GM21447 (cell line): ENCODE results near the gene SSX2IP.
"Not testable (repeated sequence)": the region's sequence is repeated elsewhere in the genome, so short reads cannot be mapped to it uniquely, and the experiment has no call there.

Experiments
- ATAC-seq: cut with Tn5 transposase; IDR thresholded peaks from one replicate; pipeline ENCODE4 v1.9.1; 2021; ENCODE audit not compliant: unreplicated experiment

Gene SSX2IP

GRCh38 chr1:84677415-84678099 lies 12.7 kb downstream of the SSX2IP start:
- ATAC-seq: no peak

DNA sequence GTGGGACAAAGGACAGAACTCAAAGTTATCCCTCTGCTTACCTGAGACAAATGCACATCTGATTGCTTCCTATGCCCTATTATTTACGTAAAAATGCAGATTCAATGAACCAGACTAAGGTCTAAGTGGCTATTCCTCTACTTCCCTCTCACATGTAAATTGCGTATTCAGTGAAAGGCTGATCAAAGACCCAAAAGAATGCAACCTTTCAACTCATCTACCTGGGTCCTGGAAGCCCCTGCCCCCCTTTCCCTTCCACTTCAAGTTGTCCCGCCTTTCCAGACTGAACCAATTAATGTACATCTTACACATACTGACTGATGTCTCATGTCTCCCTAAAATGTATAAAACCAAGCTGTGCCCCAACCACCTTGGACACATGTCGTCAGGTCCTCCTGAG lies 14.6 kb downstream of the SSX2IP start:
- ATAC-seq: no peak

DNA sequence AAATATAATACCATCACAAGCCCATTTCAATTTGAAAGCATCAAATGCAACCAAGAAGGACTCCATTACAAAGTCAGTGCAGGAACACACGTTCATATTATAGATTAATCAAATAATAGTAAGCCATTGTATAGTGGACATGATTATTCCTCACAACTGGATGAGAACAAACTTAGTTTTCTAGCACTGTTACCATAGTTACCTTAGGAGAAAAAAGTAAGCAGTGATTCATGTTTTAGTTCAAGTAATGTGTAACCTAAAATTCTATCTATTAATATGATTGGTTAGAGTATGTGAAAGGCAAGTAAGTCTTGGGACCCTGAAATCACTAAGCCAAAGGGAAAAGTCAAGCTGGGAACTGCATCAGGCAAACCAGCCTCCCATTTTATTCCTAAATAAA lies 15.2 kb downstream of the SSX2IP start:
- no peak for ATAC-seq

GRCh38 chr1:84674705-84675104 lies 15.6 kb downstream of the SSX2IP start:
- ATAC-seq: no peak

- no peak for ATAC-seq
Measured at GRCh38 chr1:84674021-84674420, 16.2 kb downstream of the SSX2IP start.

- no peak for ATAC-seq
Measured at GRCh38 chr1:84672080-84672854, 18.0 kb downstream of the SSX2IP start.

DNA sequence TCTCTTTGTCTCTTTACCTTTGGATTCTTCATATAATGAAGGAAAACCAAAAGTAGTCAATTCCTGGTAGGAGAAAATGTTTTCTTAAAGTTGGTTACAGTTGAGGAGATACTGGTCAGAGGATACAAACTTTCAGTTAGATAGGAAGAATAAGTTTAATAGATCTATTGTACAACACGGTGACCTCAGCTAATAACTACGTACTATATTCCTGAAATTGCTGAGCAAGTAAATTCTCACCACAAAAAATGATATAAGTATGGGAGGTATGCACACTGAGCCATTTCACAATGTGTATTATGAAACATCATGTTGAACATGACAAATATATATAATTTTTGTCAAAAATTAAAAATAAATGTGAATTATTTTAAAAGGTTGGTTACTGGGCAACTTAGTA lies 20.4 kb downstream of the SSX2IP start:
- no peak for ATAC-seq

DNA sequence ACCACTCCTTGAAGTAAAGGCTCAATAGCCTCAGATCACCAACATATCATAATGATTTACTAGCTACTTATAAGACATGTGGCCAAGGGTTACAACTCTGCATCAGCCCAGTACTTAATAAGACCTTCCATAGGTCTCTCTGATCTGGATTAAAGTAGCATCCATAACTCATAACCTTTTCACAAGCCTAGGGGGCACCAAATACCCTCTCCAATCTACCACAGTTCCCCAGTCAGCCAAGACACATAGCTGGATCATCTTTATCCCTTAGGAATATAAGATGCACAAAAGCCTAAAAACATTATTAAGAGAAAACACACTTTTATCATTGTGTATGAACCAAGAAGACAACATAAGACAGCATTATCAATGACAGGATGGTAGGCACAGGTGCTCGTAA lies 22.1 kb downstream of the SSX2IP start:
- ATAC-seq: no peak

- no peak for ATAC-seq
Measured at GRCh38 chr1:84665703-84666317, 24.5 kb downstream of the SSX2IP start.

DNA sequence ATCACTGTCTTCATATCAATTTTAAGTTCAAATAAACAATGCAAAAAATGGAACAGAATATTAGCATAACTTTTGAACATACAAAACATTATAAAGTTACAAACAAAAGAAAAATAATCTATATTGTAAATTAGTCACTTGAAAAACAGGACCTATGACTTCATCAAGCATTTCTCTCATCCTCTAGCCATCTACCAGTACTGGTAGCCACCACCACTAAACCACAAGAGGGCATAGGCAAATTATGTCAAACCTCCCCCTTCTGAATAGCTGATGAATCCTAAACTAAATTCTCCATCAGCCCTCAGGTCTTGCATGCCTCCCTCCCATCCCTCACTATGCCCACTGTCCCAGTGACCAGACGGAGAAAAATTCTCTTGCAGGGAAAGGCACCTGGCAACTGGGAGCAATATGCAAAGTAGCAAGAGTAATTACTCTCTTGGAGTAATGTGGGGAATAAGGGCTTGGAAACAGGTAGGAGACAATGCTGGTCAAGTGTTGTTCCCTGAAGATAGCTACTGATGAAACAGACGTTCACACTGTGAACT lies 37.1 kb downstream of the SSX2IP start:
- no peak for ATAC-seq

GRCh38 chr1:84644472-84644871 lies 45.8 kb downstream of the SSX2IP start:
- ATAC-seq: no peak

DNA sequence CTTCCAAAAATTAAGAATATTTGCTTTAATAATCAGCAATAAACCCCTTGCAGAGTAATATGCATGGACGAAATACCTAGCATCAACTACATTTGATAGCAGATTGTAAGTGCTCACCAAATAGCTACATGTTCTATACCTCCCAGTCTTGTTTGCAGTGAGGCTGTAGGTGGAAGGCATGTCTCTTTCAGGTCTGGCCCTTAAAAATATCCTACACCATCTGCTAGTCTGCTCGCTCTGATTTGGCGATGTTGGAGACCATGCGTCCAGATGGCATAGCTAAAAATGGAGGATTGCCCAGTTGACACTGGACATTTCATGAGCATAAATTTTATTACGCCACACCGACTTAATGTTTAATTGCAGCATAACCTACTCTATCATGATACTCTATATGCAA lies 47.1 kb downstream of the SSX2IP start:
- ATAC-seq: no peak

GRCh38 chr1:84642774-84643173 lies 47.5 kb downstream of the SSX2IP start:
- ATAC-seq: no peak

DNA sequence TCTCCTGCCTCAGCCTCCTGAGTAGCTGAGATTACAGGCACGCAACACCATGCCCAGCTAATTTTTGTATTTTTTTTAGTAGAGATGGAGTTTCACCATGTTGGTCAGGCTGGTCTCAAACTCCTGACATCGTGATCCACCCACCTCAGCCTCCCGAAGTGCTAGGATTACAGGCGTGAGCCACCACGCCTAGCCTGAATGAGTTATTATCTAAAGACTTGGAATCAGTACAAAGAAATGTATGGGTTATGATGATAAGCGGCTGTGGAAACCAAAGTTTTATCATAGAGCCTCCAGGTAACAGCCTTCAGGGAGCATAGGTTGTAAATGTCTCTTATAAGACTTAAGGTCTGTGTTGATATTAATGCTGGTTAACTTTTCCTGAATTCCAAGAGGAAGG lies 50.5 kb downstream of the SSX2IP start:
- not testable (repeated sequence) for ATAC-seq

DNA sequence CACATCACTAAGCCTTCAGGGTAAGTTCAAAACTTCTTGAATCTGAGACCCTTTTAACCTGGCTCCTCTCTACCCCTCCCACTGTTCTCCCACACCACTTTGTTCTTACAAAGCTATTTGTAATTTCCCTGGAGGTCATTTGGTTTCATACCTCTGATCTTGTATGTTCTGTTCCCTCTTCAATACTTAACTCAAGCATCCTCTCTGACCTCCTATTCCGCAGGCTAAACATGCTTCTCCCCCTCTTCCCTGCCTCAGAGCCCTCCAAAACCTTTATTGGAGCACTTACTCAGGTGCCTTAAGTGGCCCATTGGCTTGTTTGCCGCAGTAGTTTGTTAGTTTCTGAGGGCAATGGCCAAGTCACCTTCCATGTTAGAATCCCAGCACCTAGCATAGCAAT lies 54.8 kb downstream of the SSX2IP start:
- ATAC-seq: no peak

DNA sequence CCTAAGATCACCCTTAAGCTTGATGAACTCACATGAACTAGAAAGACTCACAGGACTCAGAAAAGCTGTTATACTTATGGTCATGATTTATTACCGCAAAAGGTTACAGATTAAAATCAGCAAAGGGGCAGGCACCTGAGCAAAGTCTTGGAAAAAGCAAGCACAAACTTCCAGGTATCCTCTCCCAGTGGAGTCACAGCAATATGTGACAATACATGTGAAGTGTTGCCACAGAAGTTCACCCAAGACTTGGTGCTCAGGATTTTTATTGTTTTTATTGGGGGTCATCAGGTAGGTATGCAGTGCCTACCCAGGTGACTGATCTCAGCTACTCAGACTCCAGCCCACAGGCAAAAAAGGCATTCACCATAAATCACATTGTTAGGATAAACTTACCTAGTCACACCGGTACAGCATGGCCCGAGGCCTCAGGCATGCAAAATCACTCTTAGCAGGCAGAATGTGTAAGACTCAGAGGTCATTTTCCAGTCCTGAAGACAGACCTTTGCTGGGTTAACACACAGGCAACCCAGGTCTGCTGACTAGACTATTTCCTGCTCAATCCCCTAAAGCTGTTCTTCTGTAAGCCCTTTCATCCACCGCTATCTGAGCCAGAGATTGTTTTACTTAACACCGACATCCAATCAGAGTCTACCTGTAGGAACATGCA lies 55.6 kb downstream of the SSX2IP start:
- ATAC-seq: no peak

GRCh38 chr1:84632673-84633434 lies 57.4 kb downstream of the SSX2IP start:
- ATAC-seq: no peak

GRCh38 chr1:84632137-84632536 lies 58.1 kb downstream of the SSX2IP start:
- no peak for ATAC-seq

DNA sequence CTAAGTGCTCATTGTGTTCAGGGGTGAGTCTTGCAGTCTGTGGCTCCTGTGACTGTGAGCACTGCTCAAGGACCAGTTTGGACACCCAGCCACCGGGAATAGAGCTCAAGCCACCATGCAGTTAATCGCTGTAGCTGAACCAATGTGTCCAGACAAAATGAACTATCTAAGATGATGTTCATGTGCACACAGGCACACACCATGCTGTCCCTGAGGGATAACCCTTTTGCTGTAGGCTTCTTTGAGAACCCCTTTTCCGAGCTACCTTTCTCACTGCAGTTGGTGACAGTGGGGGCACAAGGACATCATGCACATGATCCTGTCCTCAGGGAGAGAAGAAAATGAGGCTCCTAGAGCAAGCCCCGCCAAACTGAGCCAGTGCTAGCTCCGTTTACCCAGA lies 65.4 kb downstream of the SSX2IP start:
- no peak for ATAC-seq

- ATAC-seq: no peak
Measured at GRCh38 chr1:84621553-84621952, 68.7 kb downstream of the SSX2IP start.
